GM19324 (cell line): ENCODE results near the gene ANKRD27.

Experiments
- ATAC-seq: cut with Tn5 transposase; IDR thresholded peaks from one replicate; pipeline ENCODE4 v1.9.1; 2021; ENCODE audit warnings: mild to moderate bottlenecking, moderate library complexity; ENCODE audit not compliant: unreplicated experiment, low FRiP score

The ANKRD27 gene

DNA sequence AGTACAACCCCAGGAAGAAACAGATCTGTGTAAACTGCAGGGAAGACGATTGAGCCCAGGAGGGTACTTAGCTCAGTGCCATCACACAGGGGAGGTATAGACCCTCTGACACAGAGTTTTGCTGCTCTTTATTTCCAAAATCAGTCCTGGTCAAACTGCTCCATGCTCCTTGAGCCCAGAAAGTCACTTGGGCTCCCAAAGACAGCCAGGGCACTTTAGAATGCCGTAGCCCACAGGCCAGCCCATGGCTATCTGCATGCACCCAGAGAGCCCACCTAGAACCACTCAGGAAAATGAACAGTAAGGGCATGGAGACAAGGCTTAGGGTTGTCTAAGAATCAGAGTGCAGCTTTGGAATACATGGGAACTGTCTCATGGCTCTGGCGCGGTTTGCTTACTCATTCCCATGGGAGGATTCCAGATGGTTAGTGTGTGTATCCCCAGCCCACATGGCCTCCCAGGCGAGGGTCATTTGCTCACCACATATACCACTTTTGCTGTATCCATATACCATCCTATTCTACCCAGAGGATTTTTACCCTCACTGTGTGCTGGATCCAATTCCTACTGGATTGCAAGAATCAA lies 108.6 kb downstream of the ANKRD27 start:
- ATAC-seq: no peak

DNA sequence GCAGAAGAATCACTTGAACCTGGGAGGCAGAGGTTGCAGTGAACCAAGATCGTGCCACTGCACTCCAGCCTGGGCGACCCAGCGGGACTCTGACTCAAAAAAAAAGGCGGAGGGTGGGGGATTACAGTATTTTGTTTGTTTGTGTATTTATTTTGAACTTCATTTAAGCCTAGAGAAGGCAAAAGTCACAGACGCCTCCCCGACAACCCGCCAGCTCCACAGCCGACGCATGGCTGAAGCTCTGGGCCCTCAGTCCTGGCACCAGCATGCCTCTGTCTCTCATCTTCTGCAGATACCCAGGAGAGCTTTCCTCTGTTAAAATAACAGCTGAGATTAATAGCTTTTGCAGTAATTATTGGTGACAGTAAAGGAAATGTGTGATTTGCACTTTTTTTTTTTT lies 111.2 kb downstream of the ANKRD27 start:
- ATAC-seq: no peak

DNA sequence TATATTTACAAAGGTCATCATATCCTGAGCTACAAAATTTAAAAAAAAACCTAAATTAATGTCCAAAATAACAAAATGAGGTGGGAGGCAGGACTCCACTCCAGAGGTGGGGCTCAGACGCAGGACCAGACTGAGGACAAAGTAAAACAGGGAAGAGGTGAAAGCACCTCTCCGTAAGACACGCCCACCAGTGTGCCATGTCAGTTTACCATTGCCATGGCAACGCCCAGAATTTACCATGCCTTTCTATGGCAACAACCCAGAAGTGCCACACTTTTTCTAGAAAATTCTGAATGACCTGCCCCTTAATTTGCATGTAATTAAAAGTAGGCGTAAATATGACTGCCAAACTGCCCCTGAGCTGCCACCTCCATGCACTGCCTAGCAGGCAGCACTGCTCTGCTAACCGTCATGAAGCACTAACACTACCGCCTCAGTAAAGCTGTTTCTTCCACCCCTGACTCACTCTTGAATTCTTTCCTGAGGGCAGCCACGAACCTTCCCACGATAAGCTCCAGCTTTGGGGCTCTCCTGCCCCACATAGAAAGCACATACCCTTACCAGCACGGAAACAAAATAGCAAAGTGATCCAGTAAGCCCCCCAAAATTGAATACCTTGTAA lies 116.3 kb downstream of the ANKRD27 start:
- ATAC-seq: no peak

DNA sequence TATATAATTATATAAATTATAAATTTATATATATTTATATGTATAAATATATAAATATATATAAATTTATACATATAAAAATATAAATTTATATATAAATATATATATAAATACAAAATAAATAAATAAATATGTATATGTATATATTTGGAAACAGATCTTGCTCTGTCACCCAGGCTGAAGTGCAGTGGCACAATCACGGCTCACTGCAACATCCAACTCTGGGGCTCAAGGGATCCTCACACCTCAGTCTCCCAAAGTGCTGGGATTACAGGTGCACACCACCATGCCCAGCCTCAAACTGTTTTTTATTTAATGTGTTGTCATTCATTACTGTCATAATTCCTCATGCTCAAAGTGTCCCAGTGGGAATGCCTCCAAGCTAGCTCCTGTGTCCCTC lies 119.2 kb downstream of the ANKRD27 start:
- ATAC-seq: no peak

DNA sequence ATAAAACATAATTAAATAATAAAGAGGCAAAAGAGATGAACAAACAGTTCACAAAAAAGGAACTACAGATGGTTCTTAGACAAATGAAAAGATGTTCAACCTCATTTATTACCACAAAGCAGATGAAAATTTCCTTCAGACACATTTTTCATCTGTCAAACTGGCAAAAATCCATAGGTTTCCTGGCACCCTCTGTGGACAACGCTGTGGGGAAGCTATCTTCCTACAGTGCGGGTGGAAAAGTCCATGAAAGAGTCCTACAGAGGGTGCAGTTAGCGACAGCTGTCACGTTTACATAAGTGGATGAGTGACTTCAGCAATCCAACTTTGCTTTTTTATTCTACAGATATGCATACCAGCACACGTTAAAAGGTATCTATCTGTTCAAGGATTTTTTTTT lies 124.3 kb downstream of the ANKRD27 start:
- no peak for ATAC-seq
